GM18517 (cell line): ENCODE measurements around the gene HOXB7.

ENCODE experiments used
- ATAC-seq: cut with Tn5 transposase; IDR thresholded peaks from one replicate; pipeline ENCODE4 v1.9.1; 2021; ENCODE audit warnings: mild to moderate bottlenecking, moderate library complexity; ENCODE audit not compliant: unreplicated experiment

The HOXB7 gene

DNA sequence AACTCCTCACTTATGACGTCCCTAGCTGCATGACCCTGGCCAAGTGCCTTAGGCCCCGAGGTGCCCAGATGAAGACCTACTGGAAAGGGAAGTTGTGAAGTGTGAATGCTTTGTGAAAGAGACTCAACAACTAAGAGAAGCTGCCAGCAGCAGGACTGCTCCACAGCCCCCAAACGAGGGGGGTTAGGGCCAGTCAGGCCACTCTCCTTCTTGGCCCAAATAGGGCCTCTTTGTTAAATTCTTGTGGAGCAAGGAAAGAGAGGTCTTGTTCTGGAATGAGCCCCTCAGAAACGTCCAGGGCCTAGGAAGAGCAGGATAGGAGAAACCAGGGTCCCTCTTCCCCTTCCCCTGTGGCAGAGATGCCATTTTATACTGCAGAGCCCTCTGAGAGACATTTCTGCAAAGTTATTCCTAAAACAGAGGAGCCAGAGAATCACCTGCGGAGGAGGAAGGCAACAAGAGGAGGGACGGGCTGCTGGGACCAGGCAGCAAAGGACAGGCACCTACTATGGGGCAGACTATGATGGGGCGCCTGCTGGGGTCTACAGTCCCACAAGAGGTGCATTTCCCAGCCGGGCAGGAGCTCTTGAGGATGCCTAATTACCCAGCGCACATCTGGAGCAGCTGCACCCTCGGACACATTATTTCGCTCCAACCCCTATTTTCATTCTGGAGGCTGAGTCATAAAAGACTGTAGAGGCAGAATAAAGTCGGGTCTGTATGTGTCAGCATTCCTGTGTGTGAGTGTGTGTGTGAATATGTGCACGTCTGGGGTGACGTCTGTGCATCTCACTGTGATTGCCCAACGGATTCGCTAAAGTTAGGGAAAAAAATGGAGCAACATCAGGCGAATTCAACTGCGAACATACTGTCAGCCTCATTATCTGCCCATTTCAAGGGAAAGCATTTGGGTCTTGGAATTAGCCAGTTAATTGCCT is 26.8 kb upstream of the HOXB7 start:
- ATAC-seq = no peak

DNA sequence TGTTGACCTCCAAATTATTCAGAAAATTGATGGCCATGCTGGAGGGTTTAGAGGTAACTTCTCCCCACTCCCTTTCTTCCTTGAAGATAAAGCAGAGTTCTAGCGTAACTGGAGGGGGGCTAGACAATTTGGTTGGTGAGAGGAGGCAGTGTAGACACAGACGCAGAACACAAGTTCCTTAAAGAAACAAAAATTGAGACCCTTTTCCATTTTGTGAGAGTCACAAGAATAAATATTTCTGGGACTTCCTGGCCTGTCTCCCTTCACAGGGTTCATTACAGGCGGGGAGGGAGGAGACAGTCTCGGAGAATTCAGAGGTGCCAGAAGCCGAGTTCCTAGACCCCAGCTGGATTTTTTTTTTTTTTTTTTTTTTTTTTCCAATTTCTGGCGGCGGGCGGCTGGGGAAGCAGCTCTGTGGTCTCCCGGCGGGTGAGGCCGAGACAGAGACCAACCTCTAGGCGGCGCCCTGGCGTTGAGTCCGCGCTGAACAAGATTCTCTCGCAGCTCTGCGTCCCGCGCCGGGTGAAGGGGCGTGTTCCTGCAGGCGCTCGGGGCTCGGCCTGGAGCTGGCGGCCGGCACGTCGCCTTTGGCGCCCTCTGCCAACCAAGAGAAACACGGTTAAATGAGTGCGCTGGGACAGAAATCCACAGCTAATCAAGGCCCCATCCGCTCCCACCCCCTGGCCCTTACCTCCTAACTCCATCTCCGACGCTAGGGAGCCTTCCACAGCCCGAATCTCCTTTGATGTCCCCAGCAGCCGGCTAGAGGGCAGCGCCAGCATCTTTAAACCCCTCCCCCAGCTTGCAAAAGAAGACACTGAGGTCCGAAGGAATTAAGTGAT is 25.6 kb upstream of the HOXB7 start:
- no peak for ATAC-seq

DNA sequence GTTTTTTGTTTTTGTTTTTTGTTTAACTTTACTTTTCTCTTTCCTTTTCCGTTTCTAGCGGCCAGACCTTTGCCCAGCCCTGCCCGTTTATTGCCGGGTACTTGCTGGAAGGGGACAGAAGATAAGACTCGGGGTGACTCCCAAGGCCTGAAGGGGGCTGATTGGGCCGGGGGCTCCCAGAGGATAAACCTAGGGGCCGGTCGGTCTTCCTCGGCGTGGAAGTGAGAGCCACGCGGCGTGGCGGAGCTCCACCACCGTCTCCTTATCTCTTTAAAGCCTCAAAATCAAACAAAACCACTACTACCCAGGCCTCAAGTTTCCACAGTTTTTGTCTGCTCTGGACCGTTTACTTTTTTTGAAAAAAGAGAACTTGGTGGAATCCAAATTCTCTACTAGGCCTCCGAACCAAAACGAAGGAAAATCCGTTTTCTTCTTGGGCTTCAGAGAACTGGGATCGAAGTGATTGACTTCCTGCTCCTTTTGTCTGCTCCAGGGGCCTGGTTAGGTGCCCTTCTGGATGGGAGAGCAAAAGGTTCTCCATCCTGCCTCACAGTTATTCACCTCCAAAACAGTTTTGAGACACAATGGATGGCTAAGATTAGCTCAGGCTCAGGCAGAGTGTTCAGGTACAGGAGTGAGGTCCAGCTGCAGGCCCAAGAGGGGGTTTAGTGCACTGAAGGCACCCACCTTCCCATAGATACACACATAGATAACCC is 23.8 kb upstream of the HOXB7 start:
- ATAC-seq = no peak

DNA sequence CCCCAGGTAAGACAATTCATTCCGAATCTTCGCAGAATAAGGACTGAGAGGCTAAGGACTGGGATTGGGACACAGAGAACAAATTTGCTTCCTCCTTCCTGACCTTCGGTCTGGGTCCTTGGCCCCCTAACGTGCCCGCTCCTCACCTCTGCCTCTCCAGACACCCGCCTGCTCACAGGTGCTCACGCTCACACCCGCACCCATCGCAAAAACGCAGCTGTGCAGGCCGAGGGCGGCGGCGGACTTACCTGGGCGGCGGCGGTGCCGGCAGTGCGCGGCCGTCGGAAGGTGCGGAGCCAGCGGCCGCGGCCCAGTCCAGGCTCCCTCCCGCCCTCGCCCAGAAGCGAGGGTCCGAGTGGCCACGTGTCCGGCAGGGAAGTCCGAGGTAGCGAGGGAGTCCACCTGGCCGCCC is 22.5 kb upstream of the HOXB7 start:
- ATAC-seq = no peak

DNA sequence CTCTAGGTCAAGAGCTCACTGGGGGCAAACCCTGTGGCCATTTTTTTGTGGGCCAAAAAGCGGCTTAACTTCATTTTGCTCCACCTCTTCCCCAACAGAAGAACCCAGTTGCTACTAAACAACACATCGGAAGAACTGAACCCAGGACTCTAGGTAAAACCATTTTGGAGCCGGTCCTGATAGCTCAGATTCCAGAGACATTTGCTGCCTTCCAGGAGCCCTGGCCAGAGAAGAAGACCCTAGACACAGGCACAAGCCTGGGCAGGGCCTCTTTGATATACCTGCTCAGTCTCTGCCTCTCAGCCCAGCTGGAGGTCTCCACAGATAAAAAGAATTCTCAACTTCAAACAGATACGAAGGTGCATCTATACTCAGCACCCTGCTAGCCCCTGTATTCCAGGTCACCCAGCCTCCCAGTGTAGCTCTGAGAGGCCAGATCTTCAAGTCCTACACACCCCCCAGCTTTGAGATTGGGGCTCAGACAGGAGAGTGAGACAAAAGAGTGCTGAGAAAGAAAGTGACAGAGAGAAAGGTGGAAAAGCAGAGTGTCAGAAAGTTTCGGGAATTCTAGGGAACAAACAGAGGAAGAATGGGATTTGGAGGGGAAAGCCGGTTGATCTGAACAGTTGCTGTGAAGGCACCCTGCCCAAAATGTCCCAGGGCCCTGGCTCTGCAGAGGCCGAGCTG is 21.9 kb upstream of the HOXB7 start:
- ATAC-seq = no peak

DNA sequence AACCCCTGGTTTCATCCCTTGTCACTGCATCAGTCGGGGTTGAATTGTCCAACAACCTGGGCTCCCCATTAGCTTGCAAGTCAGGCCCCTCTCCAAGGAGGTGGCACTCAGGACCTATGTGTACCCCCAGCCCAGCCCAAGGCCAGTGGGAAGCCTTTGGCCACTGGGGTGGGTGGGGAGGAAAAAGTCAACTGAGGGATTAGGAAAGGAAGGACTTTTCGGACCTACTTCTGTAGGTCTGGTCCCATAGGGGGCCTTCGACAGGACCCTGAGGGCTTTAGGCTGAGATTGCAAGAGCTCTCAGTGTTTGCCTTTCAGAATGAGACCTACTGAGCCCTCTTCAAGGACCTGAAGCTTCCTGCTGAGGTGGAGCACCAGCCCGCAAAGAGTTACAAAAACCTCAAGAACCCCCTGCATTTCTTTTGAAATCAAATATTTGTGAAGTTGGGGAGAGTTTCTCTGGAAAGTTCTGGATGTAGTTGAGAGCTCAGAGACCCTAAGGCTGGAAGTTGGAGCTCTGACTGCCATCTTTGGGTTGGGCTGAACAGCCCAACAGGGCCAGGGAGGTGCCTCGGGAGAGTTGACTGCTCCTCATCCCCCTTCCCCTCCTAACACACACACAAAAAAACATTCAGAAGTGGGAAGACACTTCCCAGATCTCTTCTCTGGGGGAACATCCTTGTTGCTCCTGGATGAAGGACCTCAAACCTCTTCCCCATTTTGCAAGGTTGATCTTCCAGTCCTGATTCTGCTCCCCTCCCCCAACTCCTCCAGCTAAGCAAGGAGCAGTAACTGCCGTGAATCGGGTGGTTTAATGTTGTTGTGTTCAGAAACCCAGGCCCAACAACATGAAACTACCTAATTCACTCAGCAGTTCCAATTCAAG is 21.1 kb upstream of the HOXB7 start:
- no peak for ATAC-seq

DNA sequence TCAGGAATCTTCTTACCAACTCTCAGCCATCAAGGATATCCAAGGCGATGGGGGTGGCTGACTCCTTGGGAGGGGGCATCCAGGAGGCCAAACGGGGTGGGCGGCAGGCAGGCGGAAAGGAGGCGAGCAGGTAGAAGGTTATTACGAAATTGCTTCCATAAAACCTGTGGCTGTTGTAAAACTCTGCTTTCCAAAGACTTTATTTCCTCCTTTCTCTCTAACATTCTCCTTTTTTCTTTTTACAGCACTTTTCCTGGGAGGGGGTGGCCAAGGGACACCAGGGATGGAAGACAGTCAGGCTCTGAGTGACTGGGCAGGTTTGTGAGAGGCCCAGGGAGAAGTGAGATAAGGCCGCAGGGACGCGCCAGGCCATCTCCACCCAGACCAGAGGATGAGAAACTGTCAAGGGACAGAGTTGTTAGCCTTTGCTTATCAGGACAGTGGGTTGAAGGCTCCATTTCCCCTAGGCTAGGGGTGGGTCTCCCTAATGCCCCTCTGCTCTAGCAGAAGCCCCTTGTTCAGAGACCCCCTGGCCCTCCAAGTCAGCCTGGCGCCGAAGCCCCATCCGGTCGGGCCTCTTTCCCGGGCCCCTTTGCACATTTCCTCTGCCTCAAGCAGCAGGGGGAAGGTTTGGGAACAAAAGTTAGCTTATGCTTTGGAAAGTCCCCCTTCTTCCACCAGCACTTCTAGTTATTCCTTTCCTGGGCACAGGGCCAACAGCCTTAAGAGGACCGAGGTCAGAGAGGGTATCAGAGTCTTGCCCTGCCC is 20.3 kb upstream of the HOXB7 start:
- ATAC-seq = no peak

DNA sequence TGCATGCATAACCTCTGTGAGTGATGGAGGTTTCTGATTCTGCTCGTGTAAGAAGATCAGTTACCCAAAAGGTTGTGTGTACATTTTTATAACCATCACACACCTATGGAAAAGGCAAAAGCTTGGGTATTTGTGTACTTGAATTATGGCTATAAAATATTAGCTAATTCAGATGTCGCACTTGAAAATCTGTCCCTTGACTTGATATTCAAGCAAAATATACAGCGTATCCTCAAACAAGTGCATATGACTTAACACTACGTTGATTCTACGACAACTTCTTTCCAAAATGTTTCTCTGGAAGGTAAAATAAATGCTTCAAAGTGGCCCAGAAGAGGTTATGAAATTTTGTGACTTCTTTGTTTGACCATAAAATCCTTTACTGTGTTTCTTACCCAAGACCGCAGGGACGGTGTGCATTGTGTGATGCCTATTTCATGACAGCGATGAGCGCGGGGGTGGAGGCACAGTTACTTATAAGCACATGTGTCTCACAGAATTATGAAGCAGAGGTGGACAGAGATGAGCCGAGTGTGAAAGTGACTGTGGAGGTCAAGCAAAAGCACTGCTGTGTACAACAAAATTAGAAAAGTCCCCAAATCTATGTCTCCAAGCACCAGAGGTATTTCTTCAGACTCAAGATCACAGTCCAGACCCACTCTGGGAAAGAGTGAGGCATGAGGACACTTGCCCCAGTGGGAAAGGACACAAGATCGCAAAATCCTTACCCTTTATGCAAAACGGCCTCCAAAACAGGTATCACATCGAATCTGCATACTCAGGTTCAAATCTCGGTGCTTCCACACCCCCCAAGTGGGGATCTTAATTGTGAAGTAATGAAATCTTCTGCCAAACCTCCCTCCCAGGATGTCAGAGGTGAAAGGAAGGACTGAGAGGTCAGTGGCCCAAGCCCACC is 19.4 kb upstream of the HOXB7 start:
- ATAC-seq = no peak

DNA sequence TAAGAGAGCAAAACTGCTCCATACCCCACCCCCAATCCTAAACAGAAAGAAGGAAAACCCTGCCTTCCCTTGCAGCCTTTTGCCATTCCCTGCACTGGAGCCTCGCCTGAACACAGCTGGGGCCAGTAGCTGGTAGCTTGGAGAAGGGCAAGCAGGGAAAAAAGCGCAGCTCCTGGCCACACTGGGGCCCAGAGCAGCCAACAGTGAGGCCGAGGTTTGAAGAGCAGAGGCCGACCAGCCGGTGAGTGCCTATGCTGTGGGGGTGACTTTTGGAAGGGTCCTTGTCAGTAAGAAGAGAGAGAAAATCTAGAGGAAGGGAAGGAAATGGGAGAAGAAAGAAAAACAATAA is 18.6 kb upstream of the HOXB7 start:
- no peak for ATAC-seq

DNA sequence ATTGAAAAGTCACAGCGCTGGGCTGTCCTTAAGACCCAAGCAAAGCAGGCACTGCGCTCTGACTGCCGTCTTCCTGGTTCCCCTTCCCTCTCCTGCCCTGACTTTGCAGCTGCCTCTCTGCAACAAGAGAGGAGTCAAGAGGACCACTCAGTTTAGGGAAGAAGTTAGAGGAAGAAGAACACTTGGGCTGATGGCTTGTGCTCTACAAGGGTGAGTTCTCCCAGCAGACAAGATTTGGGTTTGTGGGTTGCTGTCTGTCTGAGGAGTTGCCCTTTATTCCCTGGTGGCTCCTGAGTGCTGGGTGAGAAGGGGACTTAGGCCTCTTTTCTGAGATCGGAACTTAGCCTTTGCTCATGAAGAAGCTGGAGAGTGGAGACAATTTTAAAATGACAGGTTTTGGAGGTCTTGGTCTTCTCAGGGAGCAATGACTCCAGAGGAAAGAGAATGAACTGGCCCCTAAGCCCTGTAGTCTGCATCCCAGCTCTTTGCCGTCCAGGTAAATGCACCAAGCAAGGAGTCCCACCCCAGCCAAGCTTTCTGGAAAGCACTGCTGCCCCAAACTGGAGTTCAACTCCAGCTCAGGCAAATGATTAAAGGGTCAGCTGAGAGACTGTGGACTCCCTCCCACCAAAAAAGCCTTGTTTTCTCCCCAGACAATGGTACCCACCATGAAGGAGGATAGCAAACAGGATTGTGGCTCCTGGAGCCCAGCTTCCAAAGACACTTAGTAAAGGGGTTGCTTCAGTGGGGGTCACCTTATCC is 18.0 kb upstream of the HOXB7 start:
- ATAC-seq = no peak

DNA sequence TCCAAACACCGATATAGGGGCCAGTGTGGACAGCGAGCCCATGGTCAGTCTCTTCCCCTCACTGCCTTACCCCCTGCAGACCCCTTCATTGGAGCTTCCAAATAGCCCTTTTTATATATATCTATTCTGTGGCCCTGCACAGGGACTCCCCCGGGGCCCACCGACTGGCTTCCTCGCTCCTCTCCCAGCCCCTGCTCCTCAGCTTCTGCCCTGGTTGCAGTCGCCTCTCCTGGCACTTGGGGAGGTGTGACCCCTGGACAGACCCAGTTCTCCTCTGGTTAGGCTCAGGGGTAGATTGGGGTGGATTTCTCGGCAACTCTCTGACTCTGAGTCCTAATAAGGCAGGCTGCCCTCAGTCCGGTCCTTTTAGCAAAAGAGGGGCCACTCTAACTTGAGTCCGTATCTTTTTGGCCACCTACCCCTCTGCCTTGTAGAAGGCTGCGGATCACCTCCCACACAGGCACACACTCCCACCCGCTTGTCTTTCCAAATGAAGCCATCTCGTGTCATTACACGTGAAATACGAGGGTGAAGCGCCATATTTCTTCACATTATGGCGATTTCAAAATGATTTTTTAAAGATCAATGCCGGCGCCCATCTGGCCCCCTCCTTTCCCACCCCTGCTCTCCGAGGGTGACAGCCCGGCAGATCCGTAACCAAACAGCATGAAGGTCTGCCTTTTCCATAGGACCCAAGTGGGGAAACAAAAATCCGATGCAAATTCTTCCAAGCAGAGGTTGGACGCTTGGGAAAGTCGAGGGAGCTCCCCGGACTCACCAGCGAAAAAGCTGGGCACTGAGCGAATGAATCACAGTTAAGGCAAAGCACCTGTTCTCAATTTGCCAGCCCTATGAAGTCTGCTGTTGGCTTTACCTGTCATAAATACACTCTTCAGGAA is 17.1 kb upstream of the HOXB7 start:
- no peak for ATAC-seq

DNA sequence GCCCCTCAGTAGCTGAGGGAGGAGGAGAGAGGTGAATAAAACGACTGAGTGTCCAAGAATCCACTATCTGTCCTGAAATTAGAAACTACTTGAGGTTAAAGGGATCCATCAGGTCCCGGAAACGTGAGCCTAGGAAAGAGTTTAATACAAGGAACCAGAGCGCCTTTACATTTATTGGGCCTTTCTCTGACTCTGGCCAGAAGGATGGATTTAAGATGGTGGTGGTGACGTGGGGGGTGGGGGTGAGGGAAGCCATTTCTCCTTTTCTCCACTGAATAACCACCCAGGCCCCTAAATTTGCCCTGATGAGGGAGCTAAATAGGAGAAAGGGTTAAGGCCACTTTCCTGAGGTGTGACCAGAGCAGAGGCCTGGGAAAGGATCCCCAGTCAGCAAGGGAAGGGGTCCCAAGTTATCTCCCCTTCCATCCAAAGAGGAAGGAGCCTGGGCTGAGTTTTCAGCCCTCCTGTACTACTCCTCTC is 16.3 kb upstream of the HOXB7 start:
- ATAC-seq = no peak

DNA sequence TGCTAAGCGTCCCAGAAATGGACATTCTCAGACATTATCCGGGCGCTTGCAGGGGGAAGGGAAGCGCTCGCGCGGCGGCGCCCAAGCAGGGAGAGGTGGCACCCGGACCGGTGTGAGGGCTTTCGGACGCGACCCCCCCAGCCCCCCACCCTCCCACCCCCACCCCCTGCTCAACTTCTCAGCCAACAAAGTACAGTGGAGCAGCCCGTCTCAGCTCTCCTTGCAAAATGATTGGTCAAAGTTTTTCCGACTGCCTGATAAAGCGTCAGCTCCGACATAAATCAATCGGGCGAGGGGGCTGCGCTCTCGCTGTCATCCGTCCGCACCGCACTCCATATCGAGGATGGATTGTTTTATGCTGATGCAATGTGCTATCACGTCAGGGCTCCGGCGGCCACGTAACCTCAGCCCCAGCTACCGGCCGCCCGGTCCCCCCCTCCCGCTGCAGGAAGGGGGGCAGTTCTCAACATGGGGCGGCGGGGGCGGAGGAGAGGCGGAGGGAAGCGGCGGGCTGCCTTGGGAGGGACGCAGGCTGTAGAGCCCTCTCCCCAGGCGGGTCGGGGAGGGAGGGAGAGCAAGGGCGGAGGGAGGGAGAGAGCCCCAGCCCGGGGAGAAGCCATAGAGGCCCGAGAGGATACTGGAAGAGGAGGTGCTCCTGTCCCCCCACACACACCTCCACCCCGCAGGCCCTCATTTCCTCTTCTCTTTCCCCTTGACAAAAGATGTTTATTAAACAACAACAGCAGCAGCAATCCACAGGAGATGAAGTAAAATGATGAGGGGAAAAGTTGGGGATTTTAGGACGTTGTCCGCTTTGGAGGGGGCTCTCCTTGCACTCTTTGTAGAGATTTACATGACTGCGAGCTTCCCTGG is 15.7 kb upstream of the HOXB7 start, which contains the start of gene HOXB9:
HOXB9 (minus strand) TSS at position 114 of the 873 bp plus-strand sequence; CDS start at position 25, 89 bp downstream.
- no peak for ATAC-seq

DNA sequence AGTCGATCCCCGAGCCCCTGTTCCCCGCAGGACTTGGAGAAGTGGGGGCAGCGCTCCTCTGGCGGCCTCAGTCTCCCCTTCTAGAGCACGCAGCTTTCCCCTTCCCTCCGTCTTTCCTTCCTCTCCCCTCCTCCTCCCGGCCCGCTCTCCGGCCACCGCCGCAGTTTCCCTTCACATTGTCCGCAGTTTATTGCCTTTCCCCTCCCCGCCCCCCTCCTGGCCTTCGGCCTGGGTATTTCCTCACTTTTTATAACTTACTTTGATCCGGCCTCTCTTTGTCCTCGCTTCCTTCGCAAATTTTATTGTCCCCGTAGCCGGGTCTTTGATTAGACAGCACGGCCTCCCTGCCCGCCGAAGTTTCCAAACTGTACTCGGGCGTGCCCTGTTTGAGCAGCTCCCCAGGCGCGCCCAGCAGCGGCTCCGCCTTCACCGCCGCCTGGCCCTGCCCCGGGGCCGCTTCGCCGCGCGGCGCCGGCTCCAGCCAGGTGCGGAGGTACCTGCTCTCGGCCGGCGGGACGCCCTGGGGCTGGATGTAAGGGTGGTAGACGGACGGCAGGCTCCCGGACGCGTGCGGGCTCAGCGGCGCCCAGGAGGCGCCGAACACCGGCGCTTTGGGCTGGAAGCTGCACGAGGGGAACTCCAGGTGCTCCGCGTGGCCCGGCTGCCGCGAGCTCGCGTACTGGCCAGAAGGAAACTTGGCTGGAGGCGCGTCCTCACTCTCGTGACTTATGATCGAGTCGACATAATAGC is 14.9 kb upstream of the HOXB7 start:
- no peak for ATAC-seq
